KMS-11 (cell line): ENCODE measurements around the gene MLPH.

Experiments used
- H2AFZ ChIP-seq: fragments of 200-600 bp; sonication (generic); 2 replicates; pipeline ENCODE4 v1.6.1; 2016; ENCODE audit warnings: antibody characterized with exemption, mixed run types, low read depth
- H3K27ac ChIP-seq: fragments of 200-600 bp; sonication (generic); 2 replicates; pipeline ENCODE4 v1.6.1; 2016; ENCODE audit warnings: mild to moderate bottlenecking, mixed run types
- H3K27me3 ChIP-seq: fragments of 200-600 bp; sonication (generic); 2 replicates; pipeline ENCODE4 v1.6.1; 2017; ENCODE audit warnings: mild to moderate bottlenecking, low read depth, mixed run types, moderate library complexity; ENCODE audit not compliant: insufficient read depth
- H3K36me3 ChIP-seq: fragments of 200-600 bp; sonication (generic); 2 replicates; pipeline ENCODE4 v1.6.1; 2017; ENCODE audit warnings: mild to moderate bottlenecking, mixed run types; ENCODE audit not compliant: insufficient read depth
- H3K4me1 ChIP-seq: fragments of 200-600 bp; sonication (generic); 2 replicates; pipeline ENCODE4 v1.6.1; 2016; ENCODE audit warnings: mild to moderate bottlenecking, low read depth, mixed run types; ENCODE audit not compliant: poor library complexity, severe bottlenecking
- H3K4me2 ChIP-seq: fragments of 200-600 bp; sonication (generic); 2 replicates; pipeline ENCODE4 v1.7.0; 2016; ENCODE audit warnings: mild to moderate bottlenecking, mixed run types
- H3K4me3 ChIP-seq: fragments of 200-600 bp; sonication (generic); IDR thresholded peaks from 2 replicates; pipeline ENCODE4 v1.6.1; 2017; ENCODE audit warnings: low read depth, low read length, mixed read lengths; ENCODE audit not compliant: insufficient read depth
- H3K79me2 ChIP-seq: fragments of 200-600 bp; sonication (generic); 2 replicates; pipeline ENCODE4 v1.6.1; 2016; ENCODE audit warnings: low read depth, mixed run types; ENCODE audit not compliant: insufficient read depth
- H3K9ac ChIP-seq: fragments of 200-600 bp; sonication (generic); 2 replicates; pipeline ENCODE4 v1.6.1; 2016; ENCODE audit warnings: mild to moderate bottlenecking, mixed run types
- H4K20me1 ChIP-seq: fragments of 200-600 bp; sonication (generic); 2 replicates; pipeline ENCODE4 v1.6.1; 2016; ENCODE audit warnings: mild to moderate bottlenecking, mixed run types; ENCODE audit not compliant: insufficient read depth
- CTCF ChIP-seq: fragments of 200-600 bp; sonication (generic); conservative IDR thresholded peaks from 2 replicates; pipeline ENCODE4 v1.6.1; 2017; ENCODE audit warnings: low read depth, mild to moderate bottlenecking, antibody characterized with exemption, low read length, moderate library complexity, mixed read lengths

MLPH gene

GRCh38 chr2:237441605-237442274, 45.3 kb upstream of the MLPH start:
- H2AFZ ChIP-seq = no peak overlapping the region
- TF ChIP-seq CTCF = no peak
- no peaks in the 10 kb centered on the region for H4K20me1 ChIP-seq
- peaks cover 9% of the 10 kb centered on the region for H3K4me1 ChIP-seq
- no peaks in the 10 kb centered on the region for H3K36me3 ChIP-seq
- no peak overlapping the region for H3K27ac ChIP-seq
- no peak overlapping the region for H3K4me2 ChIP-seq
- no peaks in the 10 kb centered on the region for H3K79me2 ChIP-seq
- no peak overlapping the region for H3K4me3 ChIP-seq
- no peaks in the 10 kb centered on the region for H3K27me3 ChIP-seq
- H3K9ac ChIP-seq = no peak overlapping the region

GRCh38 chr2:237444071-237444470, 43.0 kb upstream of the MLPH start:
- Histone ChIP-seq H3K27ac (no peak overlapping the region), H3K36me3 (no peaks in the 10 kb centered on the region), H4K20me1 (no peaks in the 10 kb centered on the region), H3K4me3 (no peak overlapping the region), H3K4me1 (no peaks in the 10 kb centered on the region), H3K27me3 (no peaks in the 10 kb centered on the region), H3K4me2 (no peak overlapping the region), H3K79me2 (no peaks in the 10 kb centered on the region), H2AFZ (no peak overlapping the region), H3K9ac (no peak overlapping the region)
- TF ChIP-seq CTCF = no peak

GRCh38 chr2:237445611-237446337, 41.3 kb upstream of the MLPH start:
- Histone ChIP-seq H3K4me1 (no peaks in the 10 kb centered on the region), H3K9ac (no peak overlapping the region), H3K27ac (no peak overlapping the region), H3K4me3 (no peak overlapping the region), H2AFZ (no peak overlapping the region), H3K4me2 (no peak overlapping the region), H3K27me3 (no peaks in the 10 kb centered on the region), H3K36me3 (no peaks in the 10 kb centered on the region), H4K20me1 (no peaks in the 10 kb centered on the region), H3K79me2 (no peaks in the 10 kb centered on the region)
- no peak for TF ChIP-seq CTCF

- Histone ChIP-seq H3K27me3 (no peaks in the 10 kb centered on the region), H3K36me3 (no peaks in the 10 kb centered on the region), H3K4me1 (no peaks in the 10 kb centered on the region), H3K4me2 (no peak overlapping the region), H2AFZ (no peak overlapping the region), H3K4me3 (no peak overlapping the region), H3K27ac (no peak overlapping the region), H4K20me1 (no peaks in the 10 kb centered on the region), H3K79me2 (no peaks in the 10 kb centered on the region), H3K9ac (no peak overlapping the region)
- no peak for TF ChIP-seq CTCF
Observed at GRCh38 chr2:237446338-237446665, 40.7 kb upstream of the MLPH start.
